Neural cell (in vitro differentiated cells): ENCODE results near the gene RILPL2. TPM values are rescaled to one million over a fixed set of nuclear protein-coding genes. Genes with fewer than 3 reads are reported as not detected.
"Not testable (repeated sequence)": the region's sequence is repeated elsewhere in the genome, so short reads cannot be mapped to it uniquely, and the experiment has no call there.

Experiments used
- H2AFZ ChIP-seq: fragments of 200-600, 300-800 bp; sonication (generic), shearing (Covaris generic); 2 replicates; pipeline ENCODE4 v1.6.0; 2014; ENCODE audit warnings: low read depth, mild to moderate bottlenecking, antibody characterized with exemption, low read length, moderate library complexity
- H3F3A ChIP-seq: fragments of 200-600 bp; shearing (Covaris generic); 2 replicates; pipeline ENCODE4 v1.6.1; 2016; ENCODE audit warnings: mild to moderate bottlenecking, moderate library complexity, mixed read lengths, antibody characterized with exemption, low read length; ENCODE audit not compliant: insufficient read depth, poor library complexity, severe bottlenecking
- H3K27ac ChIP-seq: fragments of 200-600, 300-800 bp; sonication (generic), shearing (Covaris generic); 2 replicates; pipeline ENCODE4 v1.5.1; 2014; ENCODE audit warnings: mild to moderate bottlenecking, low read length, moderate library complexity
- H3K27me3 ChIP-seq: fragments of 300-800, 200-600 bp; sonication (generic), shearing (Covaris generic); 2 replicates; pipeline ENCODE4 v1.6.0; 2014; ENCODE audit warnings: mild to moderate bottlenecking, low read depth, low read length, moderate library complexity; ENCODE audit not compliant: insufficient read depth
- H3K36me3 ChIP-seq: fragments of 300-800, 200-600 bp; sonication (generic), shearing (Covaris generic); 2 replicates; pipeline ENCODE4 v1.5.1; 2014; ENCODE audit warnings: mild to moderate bottlenecking, antibody characterized with exemption, low read length, moderate library complexity; ENCODE audit not compliant: insufficient read depth
- H3K4me2 ChIP-seq: fragments of 300-800, 200-600 bp; sonication (generic), shearing (Covaris generic); 2 replicates; pipeline ENCODE4 v1.6.0; 2014; ENCODE audit warnings: mild to moderate bottlenecking, low read length
- H3K4me3 ChIP-seq: fragments of 300-800, 200-600 bp; sonication (generic), shearing (Covaris generic); 2 replicates; pipeline ENCODE4 v1.5.1; 2014; ENCODE audit warnings: mild to moderate bottlenecking, low read length, moderate library complexity
- H3K79me2 ChIP-seq: fragments of 200-600 bp; shearing (Covaris generic); replicated peaks from 2 replicates; pipeline ENCODE4 v1.6.0; 2014; ENCODE audit warnings: mild to moderate bottlenecking, low read length, moderate library complexity; ENCODE audit not compliant: insufficient read depth
- H3K9ac ChIP-seq: fragments of 300-800, 200-600 bp; sonication (generic), shearing (Covaris generic); 2 replicates; pipeline ENCODE4 v1.6.1; 2016; ENCODE audit warnings: mild to moderate bottlenecking, low read length, mixed read lengths
- H3K9me2 ChIP-seq: fragments of 200-600 bp; shearing (Covaris generic); 2 replicates; pipeline ENCODE4 v1.6.1; 2016; ENCODE audit warnings: mild to moderate bottlenecking, low read length, mixed read lengths; ENCODE audit not compliant: insufficient read depth
- H3K9me3 ChIP-seq: fragments of 200-600, 300-800 bp; sonication (generic), shearing (Covaris generic); 2 replicates; pipeline ENCODE4 v1.6.1; 2016; ENCODE audit warnings: mild to moderate bottlenecking, mixed run types, low read length, moderate library complexity, mixed read lengths
- H4K20me1 ChIP-seq: fragments of 200-600 bp; shearing (Covaris generic); 2 replicates; pipeline ENCODE4 v1.6.1; 2016; ENCODE audit warnings: mild to moderate bottlenecking, mixed run types; ENCODE audit not compliant: insufficient read depth
- CTCF ChIP-seq: fragments of 450-650 bp; IDR thresholded peaks from 2 replicates; pipeline ENCODE4 v1.5.1; 2014; ENCODE audit warnings: antibody characterized with exemption, mild to moderate bottlenecking, moderate library complexity; ENCODE audit not compliant: poor library complexity, severe bottlenecking
- EP300 ChIP-seq: fragments of 450-650 bp; conservative IDR thresholded peaks from 2 replicates; pipeline ENCODE4 v1.6.1; 2014; ENCODE audit warnings: antibody characterized with exemption, mild to moderate bottlenecking, moderate library complexity; ENCODE audit not compliant: poor library complexity, severe bottlenecking
- EZH2 ChIP-seq: fragments of 200-600, 300-800 bp; shearing (Covaris generic), sonication (generic); IDR thresholded peaks from 2 replicates; pipeline ENCODE4 v1.6.1; 2014; ENCODE audit warnings: antibody characterized with exemption, low read length, borderline replicate concordance, mild to moderate bottlenecking; ENCODE audit not compliant: insufficient read depth, poor library complexity, severe bottlenecking
- MXI1 ChIP-seq: fragments of 450-650 bp; conservative IDR thresholded peaks from 2 replicates; pipeline ENCODE4 v1.6.1; 2014; ENCODE audit warnings: antibody characterized with exemption, mild to moderate bottlenecking; ENCODE audit not compliant: poor library complexity, severe bottlenecking
- POLR2AphosphoS5 ChIP-seq: IDR thresholded peaks from 2 replicates; pipeline ENCODE4 v1.6.1; 2012
- RAD21 ChIP-seq: fragments of 450-650 bp; conservative IDR thresholded peaks from 2 replicates; pipeline ENCODE4 v1.6.1; 2014; ENCODE audit warnings: antibody characterized with exemption, mild to moderate bottlenecking, moderate library complexity
- REST ChIP-seq: IDR thresholded peaks from 2 replicates; pipeline ENCODE4 v1.6.1; 2012; ENCODE audit warnings: borderline replicate concordance
- SMC3 ChIP-seq: fragments of 450-650 bp; conservative IDR thresholded peaks from 2 replicates; pipeline ENCODE4 v1.6.1; 2014; ENCODE audit warnings: antibody characterized with exemption, mild to moderate bottlenecking, moderate library complexity; ENCODE audit not compliant: poor library complexity
- TAF1 ChIP-seq: IDR thresholded peaks from 2 replicates; pipeline ENCODE4 v1.6.1; 2012; ENCODE audit warnings: low read depth
- polyA plus RNA-seq: library from polyadenylated mRNA; depleted of rRNA; stranded (reverse); fragments of >200 nt; gene quantifications from 2 replicates; pipeline ENCODE4 v1.2.3, GENCODE V29; 2014

RILPL2 gene
- polyA plus RNA-seq, 1 donor from 2014 or later = 0.07 TPM

- Histone ChIP-seq H4K20me1 (no peaks in the 10 kb centered on the region), H3K27ac (no peak overlapping the region), H3K36me3 (no peaks in the 10 kb centered on the region), H3K79me2 (no peaks in the 10 kb centered on the region), H3K4me2 (no peak overlapping the region), H2AFZ (no peak overlapping the region), H3K27me3 (no peaks in the 10 kb centered on the region), H3K9ac (no peak overlapping the region), H3K9me3 (no peaks in the 10 kb centered on the region), H3K9me2 (no peaks in the 10 kb centered on the region), H3K4me3 (no peak overlapping the region), H3F3A (no peaks in the 10 kb centered on the region)
- no peak for TF ChIP-seq SMC3
Measured at GRCh38 chr12:123483602-123484248, 47.2 kb upstream of the RILPL2 start.

GRCh38 chr12:123482876-123483275 lies 46.4 kb upstream of the RILPL2 start:
- TF ChIP-seq EZH2 = no peak
- no peak for TF ChIP-seq EP300
- TF ChIP-seq POLR2AphosphoS5 = no peak
- TF ChIP-seq TAF1 = no peak
- TF ChIP-seq RAD21 = no peak
- no peak for TF ChIP-seq CTCF
- TF ChIP-seq SMC3 = no peak
- no peak for TF ChIP-seq REST
- TF ChIP-seq MXI1 = no peak
- no peak overlapping the region for H2AFZ ChIP-seq
- H3K9ac ChIP-seq = no peak overlapping the region
- H4K20me1 ChIP-seq = no peaks in the 10 kb centered on the region
- H3K27me3 ChIP-seq = no peaks in the 10 kb centered on the region
- H3K9me2 ChIP-seq = no peaks in the 10 kb centered on the region
- no peaks in the 10 kb centered on the region for H3K36me3 ChIP-seq
- no peaks in the 10 kb centered on the region for H3K9me3 ChIP-seq
- no peaks in the 10 kb centered on the region for H3K79me2 ChIP-seq
- no peaks in the 10 kb centered on the region for H3F3A ChIP-seq
- H3K27ac ChIP-seq = no peak overlapping the region
- H3K4me3 ChIP-seq = no peak overlapping the region
- H3K4me2 ChIP-seq = no peak overlapping the region

- H3F3A ChIP-seq, H3K4me3 ChIP-seq, H3K36me3 ChIP-seq, H3K4me2 ChIP-seq, H3K9me3 ChIP-seq, H3K27ac ChIP-seq, H2AFZ ChIP-seq, H3K9ac ChIP-seq, H3K27me3 ChIP-seq, H3K9me2 ChIP-seq, H4K20me1 ChIP-seq, H3K79me2 ChIP-seq: not testable (repeated sequence)
Measured at GRCh38 chr12:123481251-123481650, 44.8 kb upstream of the RILPL2 start.
